Measurements from ENCODE around the gene ZNF582. TPM values are rescaled to one million over a fixed set of nuclear protein-coding genes. Genes with fewer than 3 reads are reported as not detected.
A peak's percentile ranks its signal among the peaks of the same experiment; 100 is the strongest.

Gene ZNF582
- total RNA-seq, 3 donors from 2014 or later (not counting 1 experiment from before 2014, with no cell fraction given), result 1.3 to 3.3 (median 2.8) TPM

GRCh38 chr19:56423276-56423984 lies 30.1 kb upstream of the ZNF582 start:
- intact Hi-C loops (cut with micrococcal nuclease), result no loop called here
- Mint-ChIP-seq H3K4me1 (no peaks in the 10 kb centered on the region), H3K36me3 (peaks cover 77% of the 10 kb centered on the region), H3K4me3 (no peak overlapping the region), H3K9me3 (peaks cover 20 to 40% of the 10 kb centered on the region in 2 donors), H3K27me3 (ENCODE audit: low read depth in 2 of 2) (no peaks in the 10 kb centered on the region), H3K27ac (no peak overlapping the region)
- Histone ChIP-seq H3K4me3 (ENCODE audit: low read length) (no peak overlapping the region), H3K27ac (ENCODE audit: low read length) (no peak overlapping the region), H3K4me1 (ENCODE audit: control insufficient read depth, insufficient read depth, low read length) (no peaks in the 10 kb centered on the region), H3K27me3 (ENCODE audit: control insufficient read depth, insufficient read depth, low read length) (no peaks in the 10 kb centered on the region), H3K36me3 (ENCODE audit: control insufficient read depth, insufficient read depth, low read length) (peaks cover 35% of the 10 kb centered on the region), H3K9me3 (ENCODE audit: control insufficient read depth, insufficient read depth, low read length) (peaks cover 57% of the 10 kb centered on the region)
- ATAC-seq (no peak), DNase-seq (no peak)
- 98% methylated on average over 5 of the region's 5 CpGs for WGBS (ENCODE audit: insufficient coverage)
- TF ChIP-seq CTCF (IDR thresholded peaks at IDR 0.05), result no peak

- intact Hi-C loops (cut with micrococcal nuclease), result loop anchor here (1.0 to 10.0 kb wide), 3 partner anchors 72 to 1920 kb away; partner anchors contain the start of genes ZFP28, ZNF667 and ZSCAN22
- Mint-ChIP-seq H3K36me3 (peaks cover 27% of the 10 kb centered on the region), H3K27me3 (ENCODE audit: low read depth in 2 of 2) (no peaks in the 10 kb centered on the region), H3K4me1 (peaks cover 19 to 43% of the 10 kb centered on the region in 2 donors), H3K9me3 (peaks cover 9 to 23% of the 10 kb centered on the region in 2 donors), H3K4me3 (peak overlapping the region; percentile 92), H3K27ac (peak overlapping the region; percentile 71 to 93)
- ATAC-seq (peak; percentile 11 to 32 (median 12)), DNase-seq (peak; percentile 7 to 28)
- peak overlapping the region; percentile 6 for H3K27ac ChIP-seq (ENCODE audit: low read length)
- H3K4me1 ChIP-seq (ENCODE audit: control insufficient read depth, insufficient read depth, low read length), result peaks cover 22% of the 10 kb centered on the region
- no peak overlapping the region for H3K4me3 ChIP-seq (ENCODE audit: low read length)
- 92% methylated on average over 4 of the region's 4 CpGs for WGBS (ENCODE audit: insufficient coverage)
- peaks cover 12% of the 10 kb centered on the region for H3K9me3 ChIP-seq (ENCODE audit: control insufficient read depth, insufficient read depth, low read length)
- H3K36me3 ChIP-seq (ENCODE audit: control insufficient read depth, insufficient read depth, low read length), result peaks cover 31% of the 10 kb centered on the region
- TF ChIP-seq CTCF (IDR thresholded peaks at IDR 0.05), result no peak
- no peaks in the 10 kb centered on the region for H3K27me3 ChIP-seq (ENCODE audit: control insufficient read depth, insufficient read depth, low read length)
Measured at GRCh38 chr19:56405062-56405461, 11.7 kb upstream of the ZNF582 start.

GRCh38 chr19:56404705-56405056 lies 11.3 kb upstream of the ZNF582 start:
- Mint-ChIP-seq H3K4me1 (peaks cover 19 to 43% of the 10 kb centered on the region in 2 donors), H3K4me3 (peak overlapping the region; percentile 92), H3K27me3 (ENCODE audit: low read depth in 2 of 2) (no peaks in the 10 kb centered on the region), H3K27ac (peak overlapping the region; percentile 71 to 93), H3K9me3 (peaks cover 9 to 20% of the 10 kb centered on the region in 2 donors), H3K36me3 (peaks cover 23% of the 10 kb centered on the region)
- Histone ChIP-seq H3K36me3 (ENCODE audit: control insufficient read depth, insufficient read depth, low read length) (peaks cover 27% of the 10 kb centered on the region), H3K4me1 (ENCODE audit: control insufficient read depth, insufficient read depth, low read length) (peaks cover 22% of the 10 kb centered on the region), H3K27ac (ENCODE audit: low read length) (peak overlapping the region; percentile 99), H3K4me3 (ENCODE audit: low read length) (peak overlapping the region; percentile 88), H3K27me3 (ENCODE audit: control insufficient read depth, insufficient read depth, low read length) (no peaks in the 10 kb centered on the region), H3K9me3 (ENCODE audit: control insufficient read depth, insufficient read depth, low read length) (peaks cover 13% of the 10 kb centered on the region)
- peak in 1 of 2 donors; percentile 54 for DNase-seq
- peak; percentile 57 to 71 (median 64) for ATAC-seq
- intact Hi-C loops (cut with micrococcal nuclease), result loop anchor here (1.0 to 10.0 kb wide), 3 partner anchors 72 to 1920 kb away; partner anchors contain the start of genes ZFP28, ZNF667 and ZSCAN22
- WGBS (ENCODE audit: insufficient coverage), result 64% methylated on average over 9 of the region's 9 CpGs
- TF ChIP-seq CTCF (IDR thresholded peaks at IDR 0.05), result no peak

All from natural killer cell (primary cell).